Right atrium auricular region (tissue), 2 donors: ENCODE results near the gene EPHA5. TPM values are rescaled to one million over a fixed set of nuclear protein-coding genes. Genes with fewer than 3 reads are reported as not detected.

Experiments used
- DNase-seq: peaks from one replicate; pipeline ENCODE4 v3.0.0-alpha.2; 2019; ENCODE audit warnings: low spot score
- H3K27ac ChIP-seq, 2 donors: fragments of 200-600 bp; sonication (generic); 1 replicate in 1 of 2; 2 replicates in 1 of 2; pipeline ENCODE4 v1.5.1; 2016 to 2019
- H3K27me3 ChIP-seq, 2 donors: fragments of 200-600 bp; sonication (generic); one replicate each; pipeline versions ENCODE4 v1.5.1 to v1.6.0; 2017 to 2019
- H3K36me3 ChIP-seq: fragments of 200-600 bp; sonication (generic); one replicate; pipeline ENCODE4 v1.5.1; 2016
- H3K4me1 ChIP-seq, 2 donors: fragments of 200-600 bp; sonication (generic); one replicate each; pipeline versions ENCODE4 v1.5.1 to v1.6.0; 2017 to 2019
- H3K4me3 ChIP-seq, 2 donors: fragments of 200-600 bp; sonication (generic); 1 replicate in 1 of 2; 2 replicates in 1 of 2; pipeline ENCODE4 v1.5.1; 2017 to 2019; ENCODE audit warnings: mild to moderate bottlenecking in 1 of 2, moderate library complexity in 1 of 2
- H3K9me3 ChIP-seq, 2 donors: fragments of 200-600 bp; sonication (generic); one replicate each; pipeline ENCODE4 v1.5.1; 2019
- total RNA-seq, 2 donors: library from RNA; depleted of rRNA; stranded (reverse); fragments of >200 nt; gene quantifications; one replicate each; pipeline ENCODE4 v1.1.0, GENCODE V29; 2016
- TF ChIP-seq, protein P1 (sequence below), 2 donors: fragments of 200-600 bp; sonication (generic); IDR thresholded peaks; one replicate each; pipeline ENCODE4 v1.5.1; 2019; ENCODE audit warnings: antibody characterized with exemption in 2 of 2

EPHA5 gene
- total RNA-seq, 2 donors from 2014 or later: 0.24 to 9.8 TPM

DNA sequence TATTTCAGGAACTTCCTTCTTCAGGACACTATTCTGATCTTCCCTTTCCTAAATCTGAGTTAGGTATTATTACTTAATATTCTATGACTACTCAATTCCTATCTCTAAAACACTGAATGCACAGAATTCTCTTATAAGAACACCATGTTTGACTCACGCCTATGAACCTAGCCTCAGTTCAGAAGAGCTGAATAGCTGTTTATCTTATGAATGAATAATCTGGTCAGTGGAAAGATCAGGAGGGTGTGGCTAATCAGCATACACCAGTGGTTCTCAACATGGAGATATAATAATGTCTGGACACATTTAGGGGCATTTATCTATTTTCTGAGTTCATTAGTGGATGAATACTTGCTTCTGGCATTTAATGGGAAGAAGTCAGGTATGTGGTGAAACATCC lies 24.2 kb downstream of the EPHA5 start:
- no peaks in the 10 kb centered on the region for H3K4me1 ChIP-seq
- no peak for DNase-seq
- TF ChIP-seq, protein P1, sequence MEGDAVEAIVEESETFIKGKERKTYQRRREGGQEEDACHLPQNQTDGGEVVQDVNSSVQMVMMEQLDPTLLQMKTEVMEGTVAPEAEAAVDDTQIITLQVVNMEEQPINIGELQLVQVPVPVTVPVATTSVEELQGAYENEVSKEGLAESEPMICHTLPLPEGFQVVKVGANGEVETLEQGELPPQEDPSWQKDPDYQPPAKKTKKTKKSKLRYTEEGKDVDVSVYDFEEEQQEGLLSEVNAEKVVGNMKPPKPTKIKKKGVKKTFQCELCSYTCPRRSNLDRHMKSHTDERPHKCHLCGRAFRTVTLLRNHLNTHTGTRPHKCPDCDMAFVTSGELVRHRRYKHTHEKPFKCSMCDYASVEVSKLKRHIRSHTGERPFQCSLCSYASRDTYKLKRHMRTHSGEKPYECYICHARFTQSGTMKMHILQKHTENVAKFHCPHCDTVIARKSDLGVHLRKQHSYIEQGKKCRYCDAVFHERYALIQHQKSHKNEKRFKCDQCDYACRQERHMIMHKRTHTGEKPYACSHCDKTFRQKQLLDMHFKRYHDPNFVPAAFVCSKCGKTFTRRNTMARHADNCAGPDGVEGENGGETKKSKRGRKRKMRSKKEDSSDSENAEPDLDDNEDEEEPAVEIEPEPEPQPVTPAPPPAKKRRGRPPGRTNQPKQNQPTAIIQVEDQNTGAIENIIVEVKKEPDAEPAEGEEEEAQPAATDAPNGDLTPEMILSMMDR (IDR thresholded peaks at IDR 0.05): no peak
- H3K4me3 ChIP-seq: no peak overlapping the region
- no peaks in the 10 kb centered on the region for H3K36me3 ChIP-seq
- H3K27ac ChIP-seq: no peak overlapping the region
- H3K27me3 ChIP-seq: no peaks in the 10 kb centered on the region
- no peaks in the 10 kb centered on the region for H3K9me3 ChIP-seq

DNA sequence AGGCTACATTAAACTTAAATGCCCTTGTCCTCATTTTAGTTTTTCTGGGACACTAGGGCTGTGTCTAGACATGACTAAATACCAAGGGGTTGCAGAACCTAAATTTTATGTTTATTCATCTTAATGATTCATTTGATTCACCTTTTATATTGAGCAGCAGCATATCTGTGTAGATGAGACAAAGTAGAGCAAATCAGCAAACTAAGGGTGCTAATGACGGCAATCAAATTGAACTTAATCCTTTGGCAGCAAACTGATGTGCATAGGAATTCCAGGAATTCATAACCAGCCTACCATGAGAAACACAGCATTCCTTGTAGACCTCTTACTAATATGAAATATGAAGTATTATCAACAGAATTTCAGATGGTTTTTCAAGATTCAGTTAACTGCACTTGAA lies 25.1 kb downstream of the EPHA5 start:
- no peaks in the 10 kb centered on the region for H3K4me1 ChIP-seq
- no peak overlapping the region for H3K27ac ChIP-seq
- H3K27me3 ChIP-seq: no peaks in the 10 kb centered on the region
- no peaks in the 10 kb centered on the region for H3K9me3 ChIP-seq
- DNase-seq: no peak
- no peaks in the 10 kb centered on the region for H3K36me3 ChIP-seq
- no peak overlapping the region for H3K4me3 ChIP-seq
- TF ChIP-seq, protein P1 (IDR thresholded peaks at IDR 0.05): no peak

DNA sequence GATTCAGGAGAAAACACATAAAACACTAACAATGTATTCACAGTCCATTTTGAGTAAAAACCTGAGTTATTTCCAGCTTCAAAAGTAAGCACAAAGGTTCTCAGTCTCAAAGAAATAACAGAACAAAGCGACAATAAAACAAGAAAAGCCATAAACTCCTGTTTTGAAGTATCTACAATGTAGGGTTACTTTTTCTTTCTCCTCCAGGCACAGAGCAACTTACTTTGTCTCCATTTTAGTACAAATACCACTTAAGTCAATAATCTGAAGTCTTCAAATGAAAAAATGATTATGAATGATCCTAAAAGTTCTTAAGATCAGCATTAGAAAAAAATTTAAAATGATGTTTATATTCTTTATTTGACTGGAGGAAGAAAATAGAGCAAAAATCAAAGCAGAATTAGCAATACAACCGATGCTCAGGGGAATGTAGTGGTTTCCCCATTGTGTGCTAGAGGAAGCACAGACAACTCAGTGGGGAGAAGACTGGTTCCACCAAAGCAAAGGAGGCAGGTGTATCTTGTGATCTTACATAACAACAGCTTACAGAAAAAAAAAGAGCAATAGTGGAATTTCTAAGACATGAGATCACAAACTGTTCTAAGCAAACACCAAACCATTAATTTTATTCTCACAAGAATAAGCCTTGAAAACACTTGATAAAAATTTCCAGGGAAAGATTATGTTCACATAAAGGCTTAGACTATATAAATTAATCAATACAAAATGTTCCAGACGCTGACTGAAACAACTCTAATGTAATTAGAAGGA lies 35.1 kb downstream of the EPHA5 start:
- Histone ChIP-seq H3K4me1 (no peaks in the 10 kb centered on the region), H3K27ac (no peak overlapping the region), H3K4me3 (no peak overlapping the region), H3K9me3 (no peaks in the 10 kb centered on the region), H3K27me3 (no peaks in the 10 kb centered on the region), H3K36me3 (no peaks in the 10 kb centered on the region)
- TF ChIP-seq, protein P1 (IDR thresholded peaks at IDR 0.05): no peak
- no peak for DNase-seq

DNA sequence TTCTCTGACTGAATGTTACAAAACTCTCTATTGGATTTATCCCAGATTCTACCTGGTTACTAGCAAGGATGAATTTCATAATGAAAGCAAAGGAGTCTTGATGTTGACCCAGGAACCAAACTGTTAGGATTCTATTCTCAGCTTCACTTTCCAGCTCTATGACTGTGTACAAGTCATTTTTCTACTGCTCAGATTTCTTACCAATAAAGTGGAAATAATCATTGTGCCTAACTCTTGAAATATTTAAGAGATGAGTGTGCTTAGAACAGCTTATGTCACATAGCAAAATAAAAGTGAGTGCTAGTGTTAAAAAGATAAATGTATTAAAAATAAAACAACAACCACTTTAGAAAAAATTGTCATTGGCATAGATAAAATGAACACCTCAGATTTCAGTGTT lies 45.6 kb downstream of the EPHA5 start:
- TF ChIP-seq, protein P1 (IDR thresholded peaks at IDR 0.05): no peak
- H3K27me3 ChIP-seq: no peaks in the 10 kb centered on the region
- no peak overlapping the region for H3K27ac ChIP-seq
- H3K4me1 ChIP-seq: no peaks in the 10 kb centered on the region
- no peaks in the 10 kb centered on the region for H3K36me3 ChIP-seq
- H3K9me3 ChIP-seq: no peaks in the 10 kb centered on the region
- no peak for DNase-seq
- H3K4me3 ChIP-seq: no peak overlapping the region

DNA sequence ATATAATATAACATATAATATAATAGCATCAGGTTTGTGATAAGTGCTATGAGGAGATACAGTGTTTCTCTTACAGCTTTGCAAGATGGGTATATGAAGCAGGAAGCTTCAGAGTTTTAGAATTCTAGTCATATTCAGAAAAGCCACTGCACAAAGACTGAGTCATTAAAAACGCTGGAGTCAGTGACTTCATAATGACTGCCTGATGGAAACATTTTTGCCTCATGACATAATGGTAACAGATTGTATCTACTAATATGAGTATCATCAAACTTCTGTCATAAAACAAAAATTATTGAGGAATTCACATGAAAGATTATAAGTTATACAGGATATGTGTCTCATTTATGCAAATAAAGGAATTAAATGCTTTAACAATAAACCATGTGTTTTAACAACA lies 46.8 kb downstream of the EPHA5 start:
- TF ChIP-seq, protein P1 (IDR thresholded peaks at IDR 0.05): no peak
- Histone ChIP-seq H3K27ac (no peak overlapping the region), H3K4me3 (no peak overlapping the region), H3K4me1 (no peaks in the 10 kb centered on the region), H3K9me3 (no peaks in the 10 kb centered on the region), H3K27me3 (no peaks in the 10 kb centered on the region), H3K36me3 (no peaks in the 10 kb centered on the region)
- no peak for DNase-seq

DNA sequence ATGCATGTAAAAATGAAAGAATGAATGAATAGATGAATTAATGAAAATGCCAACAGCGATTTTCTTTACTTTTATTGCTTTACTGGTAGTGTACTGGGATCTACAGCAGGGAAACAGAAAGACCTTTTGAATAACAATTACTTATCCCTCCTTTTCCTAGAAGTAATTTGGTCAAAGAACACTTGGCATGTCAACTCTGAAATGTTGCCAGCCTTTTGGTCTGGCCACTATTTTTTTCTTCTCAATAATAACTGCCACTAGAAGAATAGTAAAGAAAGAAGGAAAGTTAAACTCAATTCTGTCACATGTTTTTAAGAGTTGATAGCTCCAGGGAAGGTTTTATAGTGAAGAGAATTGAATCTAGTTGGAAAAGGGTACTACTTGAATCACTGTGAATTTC lies 52.9 kb downstream of the EPHA5 start:
- TF ChIP-seq, protein P1 (IDR thresholded peaks at IDR 0.05): no peak
- Histone ChIP-seq H3K27ac (no peak overlapping the region), H3K4me1 (no peaks in the 10 kb centered on the region), H3K27me3 (no peaks in the 10 kb centered on the region), H3K36me3 (no peaks in the 10 kb centered on the region), H3K9me3 (no peaks in the 10 kb centered on the region), H3K4me3 (no peak overlapping the region)
- DNase-seq: no peak
